Cerebellar cortex (tissue), 1 donor: ENCODE measurements around the gene TKTL2.

Experiments
- DNase-seq: peaks from one replicate; pipeline ENCODE4 v3.0.0-alpha.2; 2015; ENCODE audit warnings: low spot score

Gene TKTL2

GRCh38 chr4:163473576-163473975 lies at the start of gene TKTL2:
Gene TKTL2, minus strand, starts transcription at chr4:163473754. Its CDS starts 20 bp downstream, at chr4:163473734.
- no peak for DNase-seq

- no peak for DNase-seq
Observed at GRCh38 chr4:163515198-163515597, 41.6 kb upstream of the TKTL2 start.

- no peak for DNase-seq
Observed at GRCh38 chr4:163505374-163505773, 31.8 kb upstream of the TKTL2 start.

- DNase-seq = no peak
Observed at GRCh38 chr4:163500586-163500985, 27.0 kb upstream of the TKTL2 start.

GRCh38 chr4:163495900-163496299 lies 22.3 kb upstream of the TKTL2 start:
- peak; percentile 52 for DNase-seq

GRCh38 chr4:163494360-163495241 lies 21.0 kb upstream of the TKTL2 start, which contains the start of gene TMA16:
Gene TMA16, plus strand, starts transcription at chr4:163494690. Its CDS starts 112 bp downstream, at chr4:163494802.
- DNase-seq = peak; percentile 93

GRCh38 chr4:163493643-163494359 lies 20.2 kb upstream of the TKTL2 start:
- no peak for DNase-seq

- DNase-seq = no peak
Observed at GRCh38 chr4:163492951-163493504, 19.5 kb upstream of the TKTL2 start.

- DNase-seq = no peak
Observed at GRCh38 chr4:163489929-163490328, 16.4 kb upstream of the TKTL2 start.

- no peak for DNase-seq
Observed at GRCh38 chr4:163486321-163486720, 12.8 kb upstream of the TKTL2 start.

GRCh38 chr4:163485589-163485988 lies 12.0 kb upstream of the TKTL2 start:
- DNase-seq = no peak

GRCh38 chr4:163484906-163485305 lies 11.4 kb upstream of the TKTL2 start:
- peak; percentile 61 for DNase-seq

GRCh38 chr4:163482190-163482589 lies 8.6 kb upstream of the TKTL2 start:
- no peak for DNase-seq

GRCh38 chr4:163476761-163477438 lies 3.3 kb upstream of the TKTL2 start:
- DNase-seq = no peak

- DNase-seq = no peak
Observed at GRCh38 chr4:163474027-163474426, 473 bp upstream of the TKTL2 start.

GRCh38 chr4:163473130-163473529 lies 424 bp downstream of the TKTL2 start:
- no peak for DNase-seq

GRCh38 chr4:163470391-163470790 lies 3.2 kb downstream of the TKTL2 start:
- DNase-seq = no peak

GRCh38 chr4:163467082-163467770 lies 6.3 kb downstream of the TKTL2 start:
- DNase-seq = no peak

GRCh38 chr4:163462556-163462955 lies 11.0 kb downstream of the TKTL2 start:
- DNase-seq = no peak

- DNase-seq = no peak
Observed at GRCh38 chr4:163448540-163449203, 24.9 kb downstream of the TKTL2 start.

- no peak for DNase-seq
Observed at GRCh38 chr4:163447481-163447880, 26.1 kb downstream of the TKTL2 start.
